ENCODE measurements around the gene DUSP22.
A peak's percentile ranks its signal among the peaks of the same experiment; 100 is the strongest.
"Not testable (repeated sequence)": the region's sequence is repeated elsewhere in the genome, so short reads cannot be mapped to it uniquely, and the experiment has no call there.

Gene DUSP22

GRCh38 chr6:291697-292505, at the start of gene DUSP22:
Gene DUSP22 (plus strand): TSS chr6:292487. CDS start chr6:292540, 53 bp downstream.
- peak; percentile 88 for DNase-seq (ENCODE audit: low read depth)

- no peak for DNase-seq (ENCODE audit: low read depth)
These were observed 45.9 kb upstream of the DUSP22 start for GRCh38 chr6:246352-246751.

- no peak for DNase-seq (ENCODE audit: low read depth)
These were observed 44.9 kb upstream of the DUSP22 start for GRCh38 chr6:247351-247750.

- DNase-seq (ENCODE audit: low read depth) = not testable (repeated sequence)
These were observed 44.2 kb upstream of the DUSP22 start for GRCh38 chr6:248046-248445.

- DNase-seq (ENCODE audit: low read depth) = no peak
These were observed 41.6 kb upstream of the DUSP22 start for GRCh38 chr6:250676-251075.

- DNase-seq (ENCODE audit: low read depth) = no peak
These were observed 40.4 kb upstream of the DUSP22 start for GRCh38 chr6:251920-252319.

GRCh38 chr6:252775-253535, 39.3 kb upstream of the DUSP22 start:
- no peak for DNase-seq (ENCODE audit: low read depth)

- no peak for DNase-seq (ENCODE audit: low read depth)
These were observed 38.3 kb upstream of the DUSP22 start for GRCh38 chr6:254016-254415.

- DNase-seq (ENCODE audit: low read depth) = no peak
These were observed 37.1 kb upstream of the DUSP22 start for GRCh38 chr6:255041-255750.

- no peak for DNase-seq (ENCODE audit: low read depth)
These were observed 36.6 kb upstream of the DUSP22 start for GRCh38 chr6:255751-256083.

GRCh38 chr6:256169-256568, 36.1 kb upstream of the DUSP22 start:
- DNase-seq (ENCODE audit: low read depth) = no peak

GRCh38 chr6:257031-257725, 35.1 kb upstream of the DUSP22 start:
- peak; percentile 1 for DNase-seq (ENCODE audit: low read depth)

- no peak for DNase-seq (ENCODE audit: low read depth)
These were observed 34.5 kb upstream of the DUSP22 start for GRCh38 chr6:257774-258173.

GRCh38 chr6:259316-259715, 33.0 kb upstream of the DUSP22 start:
- DNase-seq (ENCODE audit: low read depth) = no peak

- no peak for DNase-seq (ENCODE audit: low read depth)
These were observed 32.3 kb upstream of the DUSP22 start for GRCh38 chr6:259901-260508.

- DNase-seq (ENCODE audit: low read depth) = no peak
These were observed 27.7 kb upstream of the DUSP22 start for GRCh38 chr6:264626-265025.

- no peak for DNase-seq (ENCODE audit: low read depth)
These were observed 23.8 kb upstream of the DUSP22 start for GRCh38 chr6:268394-268935.

GRCh38 chr6:273551-274058, 18.7 kb upstream of the DUSP22 start:
- peak; percentile 10 for DNase-seq (ENCODE audit: low read depth)

- DNase-seq (ENCODE audit: low read depth) = no peak
These were observed 14.5 kb upstream of the DUSP22 start for GRCh38 chr6:277746-278145.

GRCh38 chr6:278494-278893, 13.8 kb upstream of the DUSP22 start:
- DNase-seq (ENCODE audit: low read depth) = no peak

- no peak for DNase-seq (ENCODE audit: low read depth)
These were observed 12.8 kb upstream of the DUSP22 start for GRCh38 chr6:279341-280029.

All from EH (cell line).